HG03442 (cell line): Measurements from ENCODE around the gene SOX18.

Experiments
- ATAC-seq: cut with Tn5 transposase; IDR thresholded peaks from one replicate; pipeline ENCODE4 v1.9.1; 2021; ENCODE audit warnings: mild to moderate bottlenecking, moderate library complexity; ENCODE audit not compliant: unreplicated experiment

Gene SOX18

DNA sequence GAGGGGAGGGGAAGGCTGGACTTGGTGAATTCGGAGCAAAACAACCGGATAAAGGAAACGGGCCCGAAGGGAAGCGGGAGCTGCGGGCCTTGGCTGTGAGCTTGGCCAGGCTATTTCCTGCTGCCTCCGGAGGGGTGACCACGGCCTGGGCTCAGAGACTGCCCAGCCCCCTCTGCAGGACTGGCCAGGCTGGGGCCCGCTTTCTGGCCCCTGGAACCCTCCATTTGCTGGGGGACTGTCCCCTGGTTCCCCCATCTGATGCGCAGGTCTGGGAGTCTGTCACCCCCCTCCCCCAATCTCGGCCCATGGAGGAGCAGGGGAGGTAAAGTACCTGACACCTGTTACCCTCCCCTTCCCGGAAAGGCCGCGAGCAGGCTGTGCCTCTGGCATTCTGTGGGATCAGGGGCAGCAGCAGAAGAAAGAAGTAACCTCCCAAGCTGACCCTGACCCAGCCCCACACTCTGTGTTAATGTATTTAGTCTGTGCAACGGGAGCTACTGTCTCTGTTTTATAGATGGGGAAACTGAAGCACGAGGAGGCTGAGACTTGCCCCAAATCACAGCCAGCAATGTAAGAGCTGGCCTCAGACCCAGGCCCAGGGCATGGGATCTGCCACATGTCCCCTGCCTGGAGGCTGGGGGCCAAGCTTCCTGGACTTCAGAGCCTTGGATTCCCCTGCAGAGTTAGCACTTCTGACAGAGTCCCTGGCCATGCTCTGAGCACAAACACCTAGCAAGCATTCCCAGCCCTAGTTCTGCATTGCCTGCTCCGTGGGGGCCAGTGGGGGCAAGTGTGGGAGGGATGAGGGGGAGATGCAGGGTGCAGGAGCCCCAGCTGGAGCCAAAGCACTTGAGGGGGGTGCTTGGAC, 9.9 kb downstream of the SOX18 start:
- ATAC-seq, result no peak

DNA sequence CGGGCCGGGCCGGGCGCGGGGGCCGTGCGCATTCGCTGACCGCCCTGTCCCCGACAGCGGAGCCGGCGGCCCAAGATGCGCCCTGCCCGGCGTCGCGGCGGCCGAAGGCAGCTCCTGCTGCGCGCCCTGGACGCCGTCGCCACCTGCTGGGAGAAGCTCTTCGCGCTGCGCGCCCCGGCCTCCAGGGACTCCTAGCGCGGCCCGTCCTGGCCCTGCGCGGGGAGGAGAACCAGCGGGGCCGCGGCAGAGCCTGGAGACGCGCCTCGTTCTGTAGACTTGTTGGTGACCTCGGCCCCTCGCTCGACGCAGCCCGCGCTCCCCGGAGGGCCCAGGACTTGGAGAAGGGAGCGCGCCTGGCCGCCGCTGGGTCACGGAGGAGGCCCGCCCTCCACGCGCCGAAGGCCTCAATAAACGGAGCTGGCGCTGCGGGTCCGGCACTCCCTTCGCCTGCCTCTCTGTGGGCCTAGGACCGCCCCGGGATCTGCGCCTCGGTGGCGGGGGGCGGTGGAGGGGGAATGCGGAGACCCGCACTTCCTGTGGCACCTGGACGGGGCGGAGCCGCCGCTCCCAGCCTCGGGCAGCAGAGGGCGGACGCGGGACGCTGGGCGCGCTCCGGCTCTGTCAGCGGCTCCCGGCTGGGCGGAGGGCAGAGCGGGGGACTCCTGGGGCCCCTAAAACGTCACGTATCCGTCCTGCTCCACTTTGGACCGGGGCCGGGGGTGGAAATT, 10.7 kb downstream of the SOX18 start:
- ATAC-seq, result peak; percentile 41

DNA sequence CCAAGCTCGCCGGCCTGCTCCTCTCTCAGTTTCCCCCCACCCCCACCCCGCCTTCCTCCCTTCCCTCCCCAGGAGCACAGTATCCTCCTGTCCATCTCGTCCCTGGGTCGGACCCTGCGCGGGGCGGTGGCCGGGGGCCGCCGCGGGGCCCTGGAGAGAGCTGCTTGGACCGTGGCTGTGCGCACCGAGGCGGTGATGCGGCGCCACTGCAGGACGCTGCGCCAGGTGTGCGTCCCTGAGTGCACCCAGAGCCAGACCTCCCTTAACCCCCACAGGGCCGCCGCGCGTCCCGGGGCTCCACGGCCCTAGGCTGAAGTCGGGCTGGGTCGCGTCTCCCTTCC, 11.2 kb downstream of the SOX18 start:
- ATAC-seq, result peak; percentile 27

DNA sequence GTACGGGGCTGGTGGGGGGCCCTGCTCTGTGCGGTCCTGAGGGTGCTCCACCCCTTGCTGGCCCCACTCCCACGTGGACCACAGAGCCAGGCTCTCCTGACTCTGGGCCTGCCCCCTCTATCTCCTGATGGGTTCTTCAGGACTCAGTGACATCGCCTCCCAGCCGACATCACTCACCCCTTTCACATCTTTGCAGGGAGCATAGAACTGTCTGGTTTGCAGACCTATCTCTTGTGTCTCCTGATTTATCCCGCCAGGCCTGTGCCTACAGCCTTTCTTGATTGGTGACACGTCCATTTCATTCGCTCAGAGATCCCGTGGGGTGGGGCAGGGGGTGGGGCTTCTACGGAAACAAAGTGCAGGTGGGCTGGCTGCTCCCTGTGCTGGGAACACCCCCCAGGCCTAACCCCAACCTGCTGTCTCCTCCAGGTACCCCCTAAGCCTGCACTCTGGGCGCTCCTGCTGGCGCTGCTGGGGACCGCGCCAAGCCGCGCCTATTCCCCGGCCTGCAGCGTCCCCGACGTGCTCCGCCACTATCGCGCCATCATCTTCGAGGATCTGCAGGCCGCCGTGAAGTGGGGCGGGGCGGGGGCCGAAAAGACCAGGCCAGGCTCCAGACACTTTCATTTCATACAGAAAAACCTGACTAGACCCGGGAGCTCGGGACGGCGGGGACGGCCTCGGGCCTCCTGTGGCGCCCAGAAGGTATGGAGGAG, 11.8 kb downstream of the SOX18 start:
- ATAC-seq, result no peak

DNA sequence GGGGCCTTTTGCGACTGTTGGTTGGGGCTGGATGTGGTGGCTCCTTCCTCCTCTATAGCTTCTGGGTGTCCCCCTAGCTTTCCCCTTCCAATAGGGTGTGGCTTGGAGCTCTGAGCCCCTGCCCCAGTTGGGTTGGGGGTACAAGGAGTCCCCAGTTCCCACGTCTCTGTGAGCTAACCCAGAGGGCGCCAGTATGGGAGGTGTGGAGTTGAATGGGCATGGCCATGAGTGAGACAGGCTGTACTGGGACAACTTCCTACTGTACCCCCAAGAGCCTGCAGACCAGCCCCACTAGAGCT, 12.3 kb downstream of the SOX18 start:
- ATAC-seq, result no peak

DNA sequence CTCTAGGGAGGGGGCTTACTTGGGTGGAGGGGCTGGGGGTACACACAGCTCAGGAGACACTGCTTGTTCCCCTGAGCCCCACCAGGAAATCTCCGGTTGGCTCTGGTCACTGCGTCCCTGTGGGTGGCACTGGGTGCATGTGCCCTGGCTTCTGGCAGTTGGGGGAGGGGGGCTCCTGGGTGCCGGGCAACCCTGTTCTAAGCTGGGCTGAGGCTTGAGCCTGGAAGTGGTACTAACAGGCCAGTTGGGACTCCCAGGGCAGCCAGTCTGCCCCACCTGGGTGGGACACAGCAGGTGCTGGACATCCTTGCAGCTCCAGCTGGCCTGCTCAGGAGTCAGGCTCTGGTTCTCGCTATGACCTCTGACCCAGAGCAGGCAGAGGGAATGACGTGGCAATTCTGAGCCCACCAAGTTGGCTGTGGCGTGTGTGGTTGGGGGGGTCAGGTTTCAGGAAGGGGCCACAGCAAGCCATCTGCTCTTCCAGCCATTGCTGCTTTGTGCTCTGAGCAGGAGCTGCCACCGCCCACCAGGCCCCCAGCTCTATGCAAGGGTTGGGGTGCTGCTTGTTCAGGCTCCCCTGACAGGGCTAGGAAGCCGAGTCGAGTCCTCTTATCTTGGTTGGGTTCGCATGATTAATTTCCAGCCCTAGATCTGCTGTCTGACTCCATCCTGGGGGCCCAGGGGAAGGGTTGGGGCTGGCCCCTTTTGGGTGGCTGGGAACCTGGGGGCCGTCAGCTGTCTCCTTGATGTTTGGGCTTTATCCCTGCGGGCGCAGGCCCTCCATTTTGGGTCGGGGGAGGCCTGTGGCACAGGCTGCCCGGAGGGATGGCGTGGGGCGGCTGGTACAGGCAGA, 12.9 kb downstream of the SOX18 start:
- no peak for ATAC-seq

DNA sequence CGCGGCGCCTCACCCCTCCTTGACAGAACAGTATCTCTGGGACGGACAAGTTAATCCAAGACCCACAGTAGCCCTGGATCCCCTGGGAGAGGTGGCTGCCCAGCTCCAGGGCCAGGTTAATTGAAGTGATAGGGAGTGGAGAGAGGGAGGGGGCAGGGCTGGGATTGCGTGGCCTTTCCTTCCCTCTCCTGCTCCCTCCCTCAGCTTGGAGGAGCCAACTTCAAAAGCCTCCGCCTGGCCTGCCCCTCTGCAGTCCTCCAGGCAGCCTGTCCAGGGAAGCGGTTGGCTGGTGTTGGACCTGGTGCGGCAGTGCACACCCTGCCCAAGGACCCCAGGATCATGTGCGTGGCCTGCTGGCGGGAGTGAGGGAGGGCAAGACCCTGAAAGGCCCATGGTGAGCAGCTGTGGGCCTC, 13.5 kb downstream of the SOX18 start, which contains the start of gene C20orf204:
TSS of gene C20orf204 (plus strand) at position 250 of the 413 bp plus-strand sequence. CDS start at position 392, 142 bp downstream.
- no peak for ATAC-seq

DNA sequence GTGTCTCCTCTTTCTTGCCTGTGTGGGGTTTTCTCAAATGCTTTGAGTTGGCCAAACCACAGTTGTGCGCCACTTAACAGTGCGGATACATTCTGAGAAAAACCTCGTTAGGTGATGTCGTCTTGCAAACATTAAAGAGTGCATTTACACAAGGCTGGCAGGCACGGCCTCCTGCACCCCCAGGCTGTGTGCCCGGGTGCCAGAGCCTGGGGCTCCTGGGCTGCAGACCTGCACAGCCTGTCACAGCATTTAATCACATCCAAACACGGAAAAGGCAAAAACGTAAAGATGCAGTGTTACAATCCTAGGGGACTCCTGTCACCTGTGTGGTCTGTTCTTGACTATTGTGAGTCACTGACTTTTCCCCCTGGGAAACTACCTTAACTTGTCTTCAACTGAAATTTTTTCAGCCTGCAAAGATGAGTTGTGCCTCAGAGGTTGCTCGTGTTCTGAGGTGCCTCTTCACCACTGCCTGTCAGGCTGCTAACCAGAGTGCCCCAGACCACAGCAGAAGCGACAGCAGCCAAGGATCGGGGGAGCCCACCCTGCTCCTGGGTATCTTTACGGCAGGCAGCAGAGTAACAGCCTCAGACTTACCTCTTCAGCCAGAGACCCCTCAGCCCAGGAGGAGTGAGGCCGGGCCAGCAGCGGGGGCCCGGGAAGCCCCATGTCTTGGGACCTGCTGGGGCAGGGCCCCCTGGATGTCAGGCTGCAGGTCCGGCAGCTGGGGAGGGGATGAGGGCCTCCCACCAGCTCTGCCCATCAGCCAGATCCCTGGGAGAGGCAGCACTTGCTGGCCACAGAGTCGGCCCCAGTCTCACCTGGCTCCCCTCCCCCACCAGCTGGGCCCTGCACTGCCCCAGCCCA, 14.1 kb downstream of the SOX18 start:
- ATAC-seq, result no peak

DNA sequence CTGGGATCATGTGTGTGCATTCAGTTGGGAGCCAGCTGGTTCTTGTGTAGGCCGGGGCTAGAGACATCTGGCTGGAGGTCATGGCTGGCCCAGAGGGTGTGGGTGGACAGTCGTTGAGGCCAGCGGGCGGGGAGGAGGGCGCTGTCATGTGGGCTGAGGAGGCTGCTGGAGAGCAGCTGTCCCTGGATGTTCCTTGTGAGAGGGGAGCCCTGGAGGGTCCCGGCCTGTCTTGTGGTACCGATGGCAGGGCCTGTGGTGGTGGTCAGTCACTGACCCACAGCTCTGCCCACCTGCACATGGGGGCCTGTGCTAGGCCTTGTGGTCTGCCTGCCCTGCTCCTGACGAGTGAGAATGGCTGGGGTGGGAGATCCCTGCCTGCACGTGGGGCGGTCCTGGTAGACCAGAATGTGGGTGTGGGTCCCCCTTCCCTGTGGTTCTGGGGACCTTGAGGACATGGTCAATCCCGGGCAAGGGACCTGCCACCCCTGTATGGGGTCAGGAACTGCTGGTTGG, 15.4 kb downstream of the SOX18 start:
- no peak for ATAC-seq

DNA sequence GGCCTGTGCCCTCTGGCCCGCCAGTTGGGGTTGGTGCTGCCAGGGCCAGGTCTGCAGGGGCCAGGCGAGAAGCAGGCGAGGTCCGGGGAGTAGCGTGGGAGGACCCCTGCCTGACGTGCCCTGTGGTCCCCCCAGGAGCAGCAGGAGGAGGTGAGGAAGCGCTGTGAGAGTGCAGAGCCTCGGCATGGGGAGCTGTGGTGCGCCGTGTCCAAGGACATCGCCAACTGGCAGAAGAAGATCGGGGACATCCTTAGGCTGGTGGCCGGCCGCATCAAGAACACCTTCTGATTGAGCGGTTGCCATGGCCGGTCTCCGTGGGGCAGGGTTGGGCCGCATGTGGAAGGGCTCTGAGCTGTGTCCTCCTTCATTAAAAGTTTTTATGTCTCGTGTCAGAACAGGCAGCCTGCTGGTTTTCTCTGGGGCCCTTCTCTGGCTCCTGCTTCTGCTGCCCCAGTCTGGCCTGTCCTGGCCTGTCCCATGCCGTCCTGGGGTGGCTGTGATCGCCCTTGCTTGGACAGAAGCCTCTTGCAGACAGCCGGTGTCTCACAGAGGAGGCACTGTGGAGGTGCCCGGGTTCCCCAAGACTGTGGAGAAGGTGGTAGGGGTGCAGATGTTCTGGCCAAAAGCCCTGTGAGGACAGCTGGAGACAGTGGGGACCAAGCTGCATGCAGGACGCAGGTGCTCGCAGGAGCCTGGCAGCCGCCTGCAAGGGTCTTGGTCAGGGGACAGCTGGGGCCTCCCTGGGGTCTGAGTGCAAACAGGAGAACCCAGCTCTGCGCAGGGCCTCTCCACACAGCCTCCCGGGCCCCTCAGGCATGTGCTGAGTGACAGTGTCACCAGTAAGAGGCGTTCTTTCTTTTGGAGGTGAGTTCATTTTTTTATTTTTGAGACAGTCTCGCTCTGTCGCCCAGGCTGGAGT, 16.5 kb downstream of the SOX18 start:
- ATAC-seq, result no peak

DNA sequence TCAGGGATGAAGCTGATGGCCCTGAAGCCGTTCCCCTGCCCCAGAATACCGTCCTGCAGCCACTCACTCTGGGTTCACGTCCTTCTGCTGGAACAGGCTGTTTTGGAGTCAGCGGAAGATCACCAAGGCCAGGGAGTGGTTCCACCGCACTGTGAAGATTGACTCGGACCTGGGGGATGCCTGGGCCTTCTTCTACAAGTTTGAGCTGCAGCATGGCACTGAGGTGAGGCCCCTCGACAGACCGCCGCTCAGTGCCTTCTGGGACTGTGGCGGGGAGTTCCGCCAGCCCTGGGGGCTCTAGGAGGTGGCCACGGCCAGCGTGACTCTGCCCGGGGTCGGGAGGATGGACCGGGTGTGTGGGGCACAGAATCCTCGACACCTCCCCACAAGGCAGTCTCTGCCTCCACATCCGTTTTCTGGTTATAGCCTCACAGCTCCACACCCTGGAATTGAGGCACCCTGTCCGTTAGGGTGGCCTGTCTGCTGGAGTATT, 17.6 kb downstream of the SOX18 start:
- no peak for ATAC-seq

DNA sequence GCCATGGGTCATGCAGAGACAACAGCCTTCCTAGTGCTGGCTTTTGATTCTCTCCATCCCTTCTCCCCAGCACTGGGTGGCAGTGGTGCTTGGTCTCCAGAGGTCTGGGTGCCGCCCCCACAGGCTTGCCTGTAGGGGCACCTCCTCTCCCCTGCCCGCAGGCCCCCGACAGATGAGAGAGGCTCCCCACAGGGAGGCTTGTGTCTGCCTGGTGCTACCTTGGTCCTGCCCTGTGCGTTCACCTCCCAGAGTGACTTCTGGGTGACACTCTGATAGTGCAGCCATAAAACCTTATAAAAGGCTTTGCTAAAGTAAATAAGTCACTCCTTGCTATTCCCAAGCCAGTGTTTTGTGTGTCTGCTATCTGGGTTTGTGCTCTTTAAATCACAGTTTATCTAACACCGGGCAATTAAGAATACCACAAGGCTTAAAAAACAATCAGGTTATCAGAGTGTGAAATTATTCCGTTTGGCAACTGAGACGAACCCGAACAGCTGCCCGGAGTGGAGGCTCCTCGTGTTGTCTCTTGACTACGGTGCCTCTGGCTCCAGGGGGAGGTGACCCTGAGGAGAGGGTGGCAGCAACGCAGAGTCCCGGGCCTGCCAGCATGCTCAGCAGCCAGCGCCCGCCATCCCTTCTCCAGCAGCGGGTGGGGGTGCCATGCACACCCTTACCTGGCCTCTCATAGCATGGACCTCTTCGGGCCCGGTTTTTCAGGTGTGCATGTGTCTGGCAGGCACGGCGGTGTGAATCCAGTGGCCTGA, 18.9 kb downstream of the SOX18 start:
- no peak for ATAC-seq

DNA sequence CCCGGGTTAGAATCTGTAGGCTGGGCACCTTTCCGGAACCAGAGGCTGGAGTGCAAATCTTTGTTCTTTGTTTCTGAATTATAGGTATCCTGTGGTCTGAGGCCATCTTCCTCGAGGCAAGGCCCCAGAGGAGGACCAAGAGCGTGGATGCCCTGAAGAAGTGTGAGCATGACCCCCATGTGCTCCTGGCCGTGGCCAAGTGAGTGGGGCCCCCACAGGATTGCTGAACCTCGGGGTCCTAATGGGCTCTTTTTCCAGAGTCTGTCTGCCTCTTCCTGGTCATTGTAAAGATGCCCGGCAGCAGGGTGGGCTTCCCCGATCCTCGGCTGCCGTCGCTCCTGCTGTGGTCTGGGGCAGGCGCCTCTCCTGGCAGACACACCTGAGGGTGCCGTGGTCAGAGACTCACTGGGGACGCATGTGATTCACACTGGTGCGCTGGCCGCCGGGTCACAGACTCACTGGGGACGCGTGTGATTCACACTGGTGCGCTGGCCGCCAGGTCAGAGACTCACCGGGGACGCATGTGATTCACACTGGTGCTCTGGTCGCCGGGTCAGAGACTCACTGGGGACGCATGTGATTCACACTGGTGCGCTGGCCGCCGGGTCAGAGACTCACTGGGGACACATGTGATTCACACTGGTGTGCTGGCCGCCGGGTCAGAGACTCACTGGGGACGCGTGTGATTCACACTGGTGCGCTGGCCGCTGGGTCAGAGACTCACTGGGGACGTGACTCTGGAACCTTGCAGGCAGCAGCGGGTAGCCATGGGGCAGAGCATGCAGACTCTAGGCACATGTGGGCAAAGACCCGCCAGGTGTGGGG, 19.9 kb downstream of the SOX18 start:
- no peak for ATAC-seq

DNA sequence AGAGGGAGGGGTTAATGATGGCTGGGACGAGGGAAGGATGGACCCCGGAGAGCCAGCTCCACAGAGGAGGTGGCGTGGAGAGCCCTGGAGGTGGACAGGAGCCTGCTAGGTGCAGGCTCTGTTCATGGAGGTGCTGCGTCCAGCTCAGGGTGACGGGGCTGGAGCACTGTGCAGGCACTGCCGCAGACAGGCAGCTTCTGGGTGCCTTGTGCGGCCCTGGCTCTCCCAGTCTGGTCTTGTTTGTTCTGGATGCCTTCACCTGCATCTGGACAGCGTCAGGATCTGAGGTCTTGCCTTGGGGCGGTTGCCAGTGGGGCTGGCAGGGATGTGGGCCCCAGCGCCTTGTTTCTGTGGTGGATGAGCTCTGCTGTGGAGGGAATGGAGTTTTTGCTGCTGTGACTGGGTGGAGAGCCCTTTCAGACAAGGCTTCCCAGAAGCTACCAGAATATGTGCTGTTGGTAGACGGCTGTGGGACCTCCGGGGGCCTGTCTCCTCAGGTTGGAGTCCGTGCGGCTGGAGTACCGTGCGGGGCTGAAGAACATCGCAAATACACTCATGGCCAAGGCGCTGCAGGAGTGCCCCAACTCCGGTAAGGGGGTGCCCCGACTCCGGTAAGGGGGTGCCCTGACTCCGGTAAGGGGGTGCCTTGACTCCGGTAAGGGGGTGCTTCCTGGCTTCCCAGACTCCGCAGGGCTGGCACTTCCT, 21.3 kb downstream of the SOX18 start:
- ATAC-seq, result no peak

DNA sequence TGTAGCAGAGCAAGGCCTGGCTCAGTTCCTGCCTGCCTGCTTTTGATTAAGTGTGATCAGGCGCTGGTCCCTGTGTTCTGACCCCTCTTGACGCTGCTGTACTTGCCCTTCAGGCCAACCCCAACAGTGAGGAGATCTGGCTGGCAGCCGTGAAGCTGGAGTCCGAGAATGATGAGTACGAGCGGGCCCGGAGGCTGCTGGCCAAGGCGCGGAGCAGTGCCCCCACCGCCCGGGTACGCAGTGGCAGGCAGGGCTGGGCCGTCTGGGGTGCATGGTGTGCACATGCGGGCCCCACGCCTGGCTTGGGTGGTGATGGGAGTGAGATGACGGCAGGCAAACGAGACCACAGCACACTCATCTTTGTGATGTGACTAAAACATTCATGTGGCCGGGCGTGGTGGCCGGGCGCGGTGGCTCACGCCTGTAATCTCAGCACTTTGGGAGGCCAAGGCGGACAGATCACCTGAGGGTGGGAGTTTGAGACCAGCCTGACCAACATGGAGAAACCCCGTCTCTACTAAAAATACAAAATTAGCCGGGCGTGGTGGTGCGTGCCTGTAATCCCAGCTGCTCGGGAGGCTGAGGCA, 23.5 kb downstream of the SOX18 start:
- no peak for ATAC-seq
